Midbrain (tissue), 1 donor: ENCODE measurements around the gene GTPBP2.
"Not testable (repeated sequence)": the region's sequence is repeated elsewhere in the genome, so short reads cannot be mapped to it uniquely, and the experiment has no call there.

Experiments
- DNase-seq: peaks from one replicate; lab custom pipeline; 2025; lab: John Stamatoyannopoulos, UW

Gene GTPBP2

GRCh38 chr6:43629104-43629504 is at the start of gene GTPBP2:
TSS of gene GTPBP2 (minus strand) at chr6:43629264. CDS start at chr6:43629162, 102 bp downstream.
- DNase-seq: peak; percentile 99

- DNase-seq: no peak
These were observed 49.3 kb upstream of the GTPBP2 start for GRCh38 chr6:43678341-43678740.

GRCh38 chr6:43677759-43678158 is 48.7 kb upstream of the GTPBP2 start:
- no peak for DNase-seq

- DNase-seq: no peak
These were observed 48.0 kb upstream of the GTPBP2 start for GRCh38 chr6:43676962-43677606.

GRCh38 chr6:43674921-43675320 is 45.9 kb upstream of the GTPBP2 start:
- no peak for DNase-seq

- no peak for DNase-seq
These were observed 45.2 kb upstream of the GTPBP2 start for GRCh38 chr6:43674291-43674690.

- DNase-seq: peak; percentile 27
These were observed 44.5 kb upstream of the GTPBP2 start for GRCh38 chr6:43673444-43674084.

GRCh38 chr6:43671801-43672690 is 43.0 kb upstream of the GTPBP2 start:
- DNase-seq: no peak

GRCh38 chr6:43671011-43671800 is 42.1 kb upstream of the GTPBP2 start:
- DNase-seq: no peak

- no peak for DNase-seq
These were observed 41.5 kb upstream of the GTPBP2 start for GRCh38 chr6:43670623-43670986.

- DNase-seq: no peak
These were observed 41.0 kb upstream of the GTPBP2 start for GRCh38 chr6:43669922-43670622.

- peak; percentile 51 for DNase-seq
These were observed 40.2 kb upstream of the GTPBP2 start for GRCh38 chr6:43669050-43669921.

GRCh38 chr6:43668151-43669028 is 39.3 kb upstream of the GTPBP2 start:
- DNase-seq: peak; percentile 40

GRCh38 chr6:43667245-43668150 is 38.4 kb upstream of the GTPBP2 start:
- peak; percentile 78 for DNase-seq

GRCh38 chr6:43666196-43666920 is 37.3 kb upstream of the GTPBP2 start:
- no peak for DNase-seq

GRCh38 chr6:43665376-43665775 is 36.3 kb upstream of the GTPBP2 start:
- DNase-seq: no peak

- DNase-seq: not testable (repeated sequence)
These were observed 33.9 kb upstream of the GTPBP2 start for GRCh38 chr6:43662948-43663347.

- no peak for DNase-seq
These were observed 29.1 kb upstream of the GTPBP2 start for GRCh38 chr6:43658161-43658560.
